ENCODE results near the gene SMARCC2. TPM values are rescaled to one million over a fixed set of nuclear protein-coding genes. Genes with fewer than 3 reads are reported as not detected.

The SMARCC2 gene
- total and polyA plus RNA-seq, 9 of the 15 experiments (the other 6 are each of a cell fraction or from before 2014, with no cell fraction given) = 11.9 to 86.0 (median 36.6) TPM

GRCh38 chr12:56127888-56128669, 61.2 kb downstream of the SMARCC2 start, which contains the start of gene ESYT1:
ESYT1 (plus strand) TSS chr12:56128267; CDS start chr12:56128320, 53 bp downstream.
- BruUV-seq (replicated peaks) = TSS peak; percentile 61
- Histone ChIP-seq H3K4me3 (peak within 1 kb of the TSS; percentile 92), H3K9me1 (ENCODE audit: control insufficient read depth, insufficient read depth, low read length) (peaks cover 6% of the 10 kb centered on the region), H3K27me3 (ENCODE audit: control insufficient read depth in 2 of 2, insufficient read depth in 2 of 2, low read length in 2 of 2) (no peaks in the 10 kb centered on the region), H3K9ac (ENCODE audit: insufficient read depth in 1 of 2, low read depth in 2 of 2, low read length in 2 of 2) (peak within 1 kb of the TSS; percentile 96 to 98), H4K20me1 (replicated peaks; ENCODE audit: control insufficient read depth, insufficient read depth, low read length) (peaks cover 5% of the 10 kb centered on the region), H3K4me1 (replicated peaks in 1 of 2; ENCODE audit: control insufficient read depth in 2 of 2, insufficient read depth in 2 of 2, low read length in 2 of 2) (peaks cover 31 to 46% of the 10 kb centered on the region in 2 experiments), H3K9me3 (replicated peaks; ENCODE audit: control insufficient read depth, insufficient read depth, low read depth, low read length) (no peaks in the 10 kb centered on the region), H3K36me3 (ENCODE audit: control insufficient read depth, insufficient read depth, low read length) (peaks cover 36% of the 10 kb centered on the region), H2AFZ (ENCODE audit: low read depth, low read length) (peak within 1 kb of the TSS; percentile 34), H3K4me2 (ENCODE audit: insufficient read depth, low read length) (peak within 1 kb of the TSS; percentile 98), H3K27ac (ENCODE audit: extremely low read depth, low read depth, low read length) (peak within 1 kb of the TSS; percentile 93), H3K79me2 (ENCODE audit: control insufficient read depth, insufficient read depth, low read length) (peaks cover 52% of the 10 kb centered on the region)
- ChIA-PET CTCF (ENCODE audit: low intra/inter-chr PET ratio) (no interaction called here), POLR2A (interaction anchor here (0.5 to 5.6 kb wide), 20 partner anchors 8 to 511 kb away, joined by 3 to 85 read pairs (median 6); partner anchors contain the start of genes MYL6, PA2G4, RNF41 and RPL41)
- ATAC-seq (peak; percentile 89), DNase-seq (ENCODE audit: extremely low read depth in 1 of 4, low spot score in 3 of 4) (peak; percentile 95 to 100 (median 97)), FAIRE-seq (peak; percentile 98)
- in situ Hi-C loops (cut with MboI) = loop anchor here (5.0 to 10.0 kb wide), 2 partner anchors 59 to 337 kb away; partner anchors contain the start of genes SMARCC2 and SPRYD4
- WGBS (ENCODE audit: insufficient coverage, low coverage, missing lambda C conversion rate) = under 1% methylated on average over 41 of the region's 49 CpGs
- intact Hi-C loops (cut with micrococcal nuclease) = loop anchor here (1.0 kb wide), 1 partner anchor 30 kb away; the partner anchor contains the start of gene MYL6
- no peak for TF ChIP-seq ZNF280B (CRISPR knock-in tag; IDR thresholded peaks at IDR 0.05)
- TF ChIP-seq ZNF347 (CRISPR knock-in tag; IDR thresholded peaks at IDR 0.05; ENCODE audit: low read depth) = no peak
- no peak for TF ChIP-seq SNAPC5 (CRISPR knock-in tag; IDR thresholded peaks at IDR 0.05)
- TF ChIP-seq RFX5 (IDR thresholded peaks at IDR 0.05; ENCODE audit: low read depth, low read length) = 0 out of 2 replicates have a peak, but pooled peaks have one; percentile 66
- peak; percentile 99 for TF ChIP-seq POLR2G (IDR thresholded peaks at IDR 0.05; ENCODE audit: low read depth, low read length)
- TF ChIP-seq AFF4 (CRISPR knock-in tag; IDR thresholded peaks at IDR 0.05) = peak; percentile 79; the same call in 1 of the 2 replicates
- no peak for TF ChIP-seq ZNF324 (CRISPR knock-in tag; IDR thresholded peaks at IDR 0.05)
- TF ChIP-seq DLX4 (CRISPR knock-in tag; IDR thresholded peaks at IDR 0.05) = no peak
- peak; percentile 77 for TF ChIP-seq GABPB1 (CRISPR knock-in tag; IDR thresholded peaks at IDR 0.05)
- TF ChIP-seq NCOA1 (IDR thresholded peaks at IDR 0.05; ENCODE audit: low read depth) = no peak
- no peak for TF ChIP-seq ARID3A (IDR thresholded peaks at IDR 0.05; ENCODE audit: borderline replicate concordance, low read depth, low read length)
- peak; percentile 3 for TF ChIP-seq HMGN3 (IDR thresholded peaks at IDR 0.05; ENCODE audit: borderline replicate concordance, extremely low read depth, insufficient read length, low read depth, low read length)

All from K562 (cell line).